ENCODE data around the gene NHERF2.

The NHERF2 gene

GRCh38 chr16:2084895-2085625 is 58.4 kb downstream of the NHERF2 start:
- H3K9me3 ChIP-seq (ENCODE audit: control insufficient read depth, insufficient read depth, low read length), result no peaks in the 10 kb centered on the region
- no peak for DNase-seq (ENCODE audit: low read depth, low spot score)
- no peaks in the 10 kb centered on the region for H3K27me3 ChIP-seq (ENCODE audit: control insufficient read depth, insufficient read depth, low read length)
- peaks cover 29% of the 10 kb centered on the region for H3K36me3 ChIP-seq (ENCODE audit: control insufficient read depth, insufficient read depth, low read length)
- H3K27ac ChIP-seq (ENCODE audit: low read length), result no peak overlapping the region
- no CpG with 5 or more reads among the region's 29 CpGs for WGBS (ENCODE audit: insufficient coverage, insufficient read length)
- H3K4me1 ChIP-seq (ENCODE audit: control insufficient read depth, insufficient read depth, low read length), result no peaks in the 10 kb centered on the region
- no peak overlapping the region for H3K4me3 ChIP-seq (ENCODE audit: low read length)

GRCh38 chr16:2085669-2086068 is 59.0 kb downstream of the NHERF2 start:
- DNase-seq (ENCODE audit: low read depth, low spot score), result no peak
- peaks cover 4% of the 10 kb centered on the region; the same call in 1 of the 2 replicates for H3K4me1 ChIP-seq (ENCODE audit: control insufficient read depth, insufficient read depth, low read length)
- H3K27ac ChIP-seq (ENCODE audit: low read length), result no peak overlapping the region
- H3K27me3 ChIP-seq (ENCODE audit: control insufficient read depth, insufficient read depth, low read length), result no peaks in the 10 kb centered on the region
- WGBS (ENCODE audit: insufficient coverage, insufficient read length), result no CpG with 5 or more reads among the region's 14 CpGs
- peaks cover 29% of the 10 kb centered on the region for H3K36me3 ChIP-seq (ENCODE audit: control insufficient read depth, insufficient read depth, low read length)
- no peak overlapping the region for H3K4me3 ChIP-seq (ENCODE audit: low read length)
- H3K9me3 ChIP-seq (ENCODE audit: control insufficient read depth, insufficient read depth, low read length), result no peaks in the 10 kb centered on the region

- Histone ChIP-seq H3K4me3 (ENCODE audit: low read length) (no peak overlapping the region), H3K36me3 (ENCODE audit: control insufficient read depth, insufficient read depth, low read length) (peaks cover 29% of the 10 kb centered on the region), H3K27ac (ENCODE audit: low read length) (no peak overlapping the region), H3K27me3 (ENCODE audit: control insufficient read depth, insufficient read depth, low read length) (no peaks in the 10 kb centered on the region), H3K9me3 (ENCODE audit: control insufficient read depth, insufficient read depth, low read length) (no peaks in the 10 kb centered on the region), H3K4me1 (ENCODE audit: control insufficient read depth, insufficient read depth, low read length) (peaks cover 4% of the 10 kb centered on the region; the same call in 1 of the 2 replicates)
- DNase-seq (ENCODE audit: low read depth, low spot score), result no peak
- WGBS (ENCODE audit: insufficient coverage, insufficient read length), result no CpG with 5 or more reads among the region's 27 CpGs
These were observed 59.5 kb downstream of the NHERF2 start for GRCh38 chr16:2086106-2086742.

DNA sequence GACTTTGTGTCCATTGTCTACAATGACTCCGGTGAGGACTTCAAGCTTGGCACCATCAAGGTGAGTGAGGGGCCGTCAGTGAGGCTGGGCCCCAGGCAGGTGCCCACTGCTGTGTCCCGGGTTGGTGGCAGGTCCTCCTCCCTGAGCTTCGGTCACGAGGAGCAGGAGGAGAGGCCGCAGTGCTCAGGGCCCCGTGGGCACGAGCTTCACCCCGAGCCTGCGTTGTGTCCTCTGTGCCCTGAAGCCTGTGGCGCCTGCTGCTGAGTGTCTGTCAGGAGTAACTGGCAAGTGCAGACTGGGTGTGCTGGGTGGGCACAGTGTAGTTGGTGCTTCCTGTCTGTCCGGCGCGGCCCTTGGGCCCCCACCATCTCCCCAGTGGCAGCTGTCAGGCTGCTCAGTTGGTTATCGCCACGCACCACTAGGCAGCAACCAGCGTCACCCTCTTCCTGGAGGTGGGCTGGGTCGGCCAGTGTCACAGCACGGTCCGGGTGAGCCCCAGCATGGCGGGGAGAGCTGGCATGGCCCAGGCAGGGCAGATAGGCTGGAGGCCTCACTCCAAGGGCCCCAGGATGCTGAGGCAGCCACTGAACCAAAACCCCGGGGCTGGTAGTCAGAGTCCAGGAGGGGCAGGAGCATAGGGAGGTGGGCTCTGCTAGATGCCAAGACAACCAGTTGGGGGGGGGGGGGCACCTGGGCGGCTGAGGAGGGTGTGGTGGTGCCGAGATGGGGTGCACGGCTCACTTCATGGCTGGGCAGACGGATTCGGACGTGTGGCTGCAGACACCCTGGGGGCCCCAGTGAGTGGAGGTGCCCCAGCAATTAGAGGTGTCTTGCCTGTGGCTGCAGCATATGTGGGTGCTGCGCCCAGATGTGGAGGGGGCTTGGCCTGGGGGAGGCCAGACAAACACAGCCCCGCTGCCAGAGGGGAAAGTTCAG is 60.4 kb downstream of the NHERF2 start:
- H3K36me3 ChIP-seq (ENCODE audit: control insufficient read depth, insufficient read depth, low read length), result peaks cover 28% of the 10 kb centered on the region
- H3K4me1 ChIP-seq (ENCODE audit: control insufficient read depth, insufficient read depth, low read length), result peaks cover 6% of the 10 kb centered on the region
- H3K27me3 ChIP-seq (ENCODE audit: control insufficient read depth, insufficient read depth, low read length), result no peaks in the 10 kb centered on the region
- H3K27ac ChIP-seq (ENCODE audit: low read length), result no peak overlapping the region
- H3K9me3 ChIP-seq (ENCODE audit: control insufficient read depth, insufficient read depth, low read length), result no peaks in the 10 kb centered on the region
- no CpG with 5 or more reads among the region's 30 CpGs for WGBS (ENCODE audit: insufficient coverage, insufficient read length)
- no peak overlapping the region for H3K4me3 ChIP-seq (ENCODE audit: low read length)
- DNase-seq (ENCODE audit: low read depth, low spot score), result no peak

GRCh38 chr16:2087748-2088631 is 61.3 kb downstream of the NHERF2 start:
- no CpG with 5 or more reads among the region's 41 CpGs for WGBS (ENCODE audit: insufficient coverage, insufficient read length)
- Histone ChIP-seq H3K4me3 (ENCODE audit: low read length) (no peak overlapping the region), H3K27ac (ENCODE audit: low read length) (no peak overlapping the region), H3K27me3 (ENCODE audit: control insufficient read depth, insufficient read depth, low read length) (no peaks in the 10 kb centered on the region), H3K4me1 (ENCODE audit: control insufficient read depth, insufficient read depth, low read length) (peaks cover 6% of the 10 kb centered on the region), H3K36me3 (ENCODE audit: control insufficient read depth, insufficient read depth, low read length) (peaks cover 22% of the 10 kb centered on the region), H3K9me3 (ENCODE audit: control insufficient read depth, insufficient read depth, low read length) (no peaks in the 10 kb centered on the region)
- no peak for DNase-seq (ENCODE audit: low read depth, low spot score)
